ENCODE measurements around the gene BBOX1.

DNA sequence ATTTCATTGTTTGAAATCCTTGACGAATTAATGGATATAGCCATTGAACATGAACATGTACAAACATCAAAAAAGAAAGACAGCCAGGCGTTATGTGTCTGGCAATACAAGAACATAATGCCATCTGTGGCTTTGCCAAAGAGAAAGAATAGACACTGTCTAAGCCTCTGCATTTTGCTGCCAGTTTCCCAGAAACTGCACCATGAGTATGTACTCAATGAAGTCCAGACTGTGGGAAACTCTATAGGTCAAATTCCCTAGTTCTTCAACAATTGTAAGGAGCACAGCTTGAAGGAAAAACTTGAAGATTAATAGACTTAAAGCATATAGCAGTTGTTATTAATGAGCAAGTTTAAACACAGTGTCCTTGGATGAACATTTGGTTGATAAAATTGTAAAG is 71.3 kb downstream of the BBOX1 start:
- TF ChIP-seq POLR2A (IDR thresholded peaks at IDR 0.05; ENCODE audit: low read depth, low read length), result no peak
- TF ChIP-seq, protein P1, sequence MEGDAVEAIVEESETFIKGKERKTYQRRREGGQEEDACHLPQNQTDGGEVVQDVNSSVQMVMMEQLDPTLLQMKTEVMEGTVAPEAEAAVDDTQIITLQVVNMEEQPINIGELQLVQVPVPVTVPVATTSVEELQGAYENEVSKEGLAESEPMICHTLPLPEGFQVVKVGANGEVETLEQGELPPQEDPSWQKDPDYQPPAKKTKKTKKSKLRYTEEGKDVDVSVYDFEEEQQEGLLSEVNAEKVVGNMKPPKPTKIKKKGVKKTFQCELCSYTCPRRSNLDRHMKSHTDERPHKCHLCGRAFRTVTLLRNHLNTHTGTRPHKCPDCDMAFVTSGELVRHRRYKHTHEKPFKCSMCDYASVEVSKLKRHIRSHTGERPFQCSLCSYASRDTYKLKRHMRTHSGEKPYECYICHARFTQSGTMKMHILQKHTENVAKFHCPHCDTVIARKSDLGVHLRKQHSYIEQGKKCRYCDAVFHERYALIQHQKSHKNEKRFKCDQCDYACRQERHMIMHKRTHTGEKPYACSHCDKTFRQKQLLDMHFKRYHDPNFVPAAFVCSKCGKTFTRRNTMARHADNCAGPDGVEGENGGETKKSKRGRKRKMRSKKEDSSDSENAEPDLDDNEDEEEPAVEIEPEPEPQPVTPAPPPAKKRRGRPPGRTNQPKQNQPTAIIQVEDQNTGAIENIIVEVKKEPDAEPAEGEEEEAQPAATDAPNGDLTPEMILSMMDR (conservative IDR thresholded peaks at IDR 0.05; ENCODE audit: low read depth, low read length), result no peak
- TF ChIP-seq RCOR1 (IDR thresholded peaks at IDR 0.05; ENCODE audit: insufficient replicate concordance, low read length), result no peak
- TF ChIP-seq NFE2L2 (IDR thresholded peaks at IDR 0.05; ENCODE audit: low read depth, low read length), result no peak
- no peak for TF ChIP-seq MAFK (IDR thresholded peaks at IDR 0.05; ENCODE audit: low read depth, low read length)
- TF ChIP-seq RAD21 (IDR thresholded peaks at IDR 0.05; ENCODE audit: low read length), result no peak

Data from IMR-90 (cell line).